ENCODE data around the gene SH3TC1. TPM values are rescaled to one million over a fixed set of nuclear protein-coding genes. Genes with fewer than 3 reads are reported as not detected.

SH3TC1 gene
- total RNA-seq, 1 donor from 2014 or later: 32.1 TPM

DNA sequence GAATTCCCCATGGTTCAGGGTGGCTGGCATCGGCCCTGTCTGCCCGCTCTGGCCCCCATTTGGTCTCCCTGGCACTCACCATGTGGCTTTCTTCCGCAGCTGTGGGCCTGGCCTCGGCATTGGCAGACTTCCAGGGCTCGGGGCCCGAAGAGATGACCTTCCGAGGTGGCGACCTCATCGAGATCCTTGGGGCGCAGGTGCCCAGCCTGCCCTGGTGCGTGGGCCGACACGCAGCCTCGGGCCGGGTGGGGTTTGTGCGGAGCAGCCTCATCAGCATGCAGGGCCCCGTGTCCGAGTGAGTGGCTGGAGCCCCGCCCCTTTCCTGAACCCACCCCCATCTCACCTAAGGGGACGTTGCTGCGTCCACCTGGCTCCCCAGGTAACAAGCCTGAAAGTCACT is 20.1 kb downstream of the SH3TC1 start:
- peaks cover 54% of the 10 kb centered on the region for H3K36me3 ChIP-seq (ENCODE audit: control insufficient read depth, insufficient read depth, low read length)
- FAIRE-seq (no peak), DNase-seq (ENCODE audit: low read depth) (no peak)
- no peak overlapping the region for H3K4me3 ChIP-seq (ENCODE audit: low read depth, low read length)
- TF ChIP-seq, protein P1, sequence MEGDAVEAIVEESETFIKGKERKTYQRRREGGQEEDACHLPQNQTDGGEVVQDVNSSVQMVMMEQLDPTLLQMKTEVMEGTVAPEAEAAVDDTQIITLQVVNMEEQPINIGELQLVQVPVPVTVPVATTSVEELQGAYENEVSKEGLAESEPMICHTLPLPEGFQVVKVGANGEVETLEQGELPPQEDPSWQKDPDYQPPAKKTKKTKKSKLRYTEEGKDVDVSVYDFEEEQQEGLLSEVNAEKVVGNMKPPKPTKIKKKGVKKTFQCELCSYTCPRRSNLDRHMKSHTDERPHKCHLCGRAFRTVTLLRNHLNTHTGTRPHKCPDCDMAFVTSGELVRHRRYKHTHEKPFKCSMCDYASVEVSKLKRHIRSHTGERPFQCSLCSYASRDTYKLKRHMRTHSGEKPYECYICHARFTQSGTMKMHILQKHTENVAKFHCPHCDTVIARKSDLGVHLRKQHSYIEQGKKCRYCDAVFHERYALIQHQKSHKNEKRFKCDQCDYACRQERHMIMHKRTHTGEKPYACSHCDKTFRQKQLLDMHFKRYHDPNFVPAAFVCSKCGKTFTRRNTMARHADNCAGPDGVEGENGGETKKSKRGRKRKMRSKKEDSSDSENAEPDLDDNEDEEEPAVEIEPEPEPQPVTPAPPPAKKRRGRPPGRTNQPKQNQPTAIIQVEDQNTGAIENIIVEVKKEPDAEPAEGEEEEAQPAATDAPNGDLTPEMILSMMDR (IDR thresholded peaks at IDR 0.05; ENCODE audit: insufficient read depth, low read length, severe bottlenecking): no peak
- H3K27me3 ChIP-seq (ENCODE audit: control insufficient read depth, insufficient read depth, low read length): no peaks in the 10 kb centered on the region

DNA sequence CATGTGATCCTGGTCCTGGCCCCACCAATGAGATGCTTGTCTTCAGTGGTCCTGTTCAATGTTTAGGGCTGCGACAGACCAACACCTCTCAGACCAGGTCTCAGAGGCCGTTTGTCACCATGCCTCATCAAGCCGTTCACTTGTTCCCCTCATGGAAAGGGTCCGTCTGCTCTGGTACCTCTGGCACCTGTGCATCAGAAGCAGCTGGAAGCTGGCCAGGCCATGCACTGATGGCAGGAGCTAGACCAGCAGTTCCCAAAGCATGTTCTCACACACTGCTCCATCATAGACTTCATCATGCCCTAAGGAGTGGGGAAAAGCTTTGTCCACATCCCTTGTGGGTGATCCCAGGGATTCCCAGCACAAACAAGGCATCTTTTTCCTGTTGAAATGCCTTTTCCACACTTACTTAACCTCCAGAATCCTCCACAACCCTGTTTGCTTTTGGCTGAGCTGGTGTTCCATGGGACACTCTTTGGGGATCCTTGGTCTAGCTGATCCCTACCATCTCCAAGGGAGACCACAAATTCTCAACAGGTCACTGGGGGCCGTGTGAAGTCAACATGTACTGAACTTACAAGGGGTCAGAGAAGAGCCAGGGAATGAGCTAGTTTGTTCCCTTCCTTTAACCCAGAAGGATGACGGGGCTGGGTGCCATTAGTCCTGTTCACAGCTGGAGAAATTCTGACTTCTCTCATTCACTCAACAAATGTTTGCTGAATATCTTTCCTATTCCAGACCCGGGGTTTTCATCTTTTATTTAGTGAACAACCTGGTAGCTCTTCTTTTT is 21.8 kb downstream of the SH3TC1 start:
- FAIRE-seq: no peak
- H3K4me3 ChIP-seq (ENCODE audit: low read depth, low read length): no peak overlapping the region
- no peaks in the 10 kb centered on the region for H3K27me3 ChIP-seq (ENCODE audit: control insufficient read depth, insufficient read depth, low read length)
- peaks cover 58% of the 10 kb centered on the region for H3K36me3 ChIP-seq (ENCODE audit: control insufficient read depth, insufficient read depth, low read length)
- DNase-seq (ENCODE audit: low read depth): no peak
- TF ChIP-seq, protein P1 (IDR thresholded peaks at IDR 0.05; ENCODE audit: insufficient read depth, low read length, severe bottlenecking): no peak

DNA sequence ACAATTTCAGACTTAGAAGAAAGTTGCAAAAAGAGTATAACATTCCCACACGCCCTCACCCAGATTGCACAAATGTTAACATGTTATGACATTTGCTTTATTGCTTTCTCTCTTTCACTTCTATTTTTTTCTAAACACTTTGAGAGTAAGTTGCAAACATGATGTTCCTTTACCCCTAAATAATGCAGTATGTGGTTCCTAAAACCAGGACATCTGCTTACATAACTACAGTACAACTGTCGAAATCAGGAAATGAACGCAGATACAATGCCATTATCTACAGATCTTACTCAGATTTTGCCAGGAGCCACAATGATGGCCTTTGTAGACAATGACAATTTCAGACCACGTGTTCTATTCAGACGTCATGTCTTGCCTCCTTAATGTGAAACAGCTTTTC is 22.4 kb downstream of the SH3TC1 start:
- Histone ChIP-seq H3K27me3 (ENCODE audit: control insufficient read depth, insufficient read depth, low read length) (no peaks in the 10 kb centered on the region), H3K4me3 (ENCODE audit: low read depth, low read length) (no peak overlapping the region), H3K36me3 (ENCODE audit: control insufficient read depth, insufficient read depth, low read length) (peaks cover 55% of the 10 kb centered on the region)
- DNase-seq (ENCODE audit: low read depth): no peak
- no peak for FAIRE-seq
- TF ChIP-seq, protein P1 (IDR thresholded peaks at IDR 0.05; ENCODE audit: insufficient read depth, low read length, severe bottlenecking): no peak

DNA sequence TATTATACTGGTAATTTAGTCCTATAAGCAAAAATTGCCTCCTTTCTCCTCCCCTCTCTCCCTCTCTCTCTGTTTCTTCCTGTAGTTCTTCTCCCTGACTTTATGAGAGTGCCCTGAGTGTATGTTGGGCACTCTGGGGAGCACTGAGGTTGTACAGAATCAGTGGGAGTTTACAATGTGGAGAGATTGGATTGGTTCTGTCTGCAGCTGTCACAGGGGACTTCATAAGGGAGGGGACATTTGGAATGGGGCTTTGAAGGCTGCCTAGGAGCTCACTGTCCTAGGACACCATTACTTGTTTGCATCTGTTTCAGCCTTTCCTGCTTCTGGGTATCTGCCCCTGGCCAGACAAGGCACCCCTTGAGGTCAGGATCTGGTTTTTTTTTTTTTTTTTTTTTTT is 22.9 kb downstream of the SH3TC1 start:
- H3K4me3 ChIP-seq (ENCODE audit: low read depth, low read length): no peak overlapping the region
- FAIRE-seq: no peak
- H3K36me3 ChIP-seq (ENCODE audit: control insufficient read depth, insufficient read depth, low read length): peaks cover 54% of the 10 kb centered on the region
- no peaks in the 10 kb centered on the region for H3K27me3 ChIP-seq (ENCODE audit: control insufficient read depth, insufficient read depth, low read length)
- DNase-seq (ENCODE audit: low read depth): no peak
- TF ChIP-seq, protein P1 (IDR thresholded peaks at IDR 0.05; ENCODE audit: insufficient read depth, low read length, severe bottlenecking): no peak

DNA sequence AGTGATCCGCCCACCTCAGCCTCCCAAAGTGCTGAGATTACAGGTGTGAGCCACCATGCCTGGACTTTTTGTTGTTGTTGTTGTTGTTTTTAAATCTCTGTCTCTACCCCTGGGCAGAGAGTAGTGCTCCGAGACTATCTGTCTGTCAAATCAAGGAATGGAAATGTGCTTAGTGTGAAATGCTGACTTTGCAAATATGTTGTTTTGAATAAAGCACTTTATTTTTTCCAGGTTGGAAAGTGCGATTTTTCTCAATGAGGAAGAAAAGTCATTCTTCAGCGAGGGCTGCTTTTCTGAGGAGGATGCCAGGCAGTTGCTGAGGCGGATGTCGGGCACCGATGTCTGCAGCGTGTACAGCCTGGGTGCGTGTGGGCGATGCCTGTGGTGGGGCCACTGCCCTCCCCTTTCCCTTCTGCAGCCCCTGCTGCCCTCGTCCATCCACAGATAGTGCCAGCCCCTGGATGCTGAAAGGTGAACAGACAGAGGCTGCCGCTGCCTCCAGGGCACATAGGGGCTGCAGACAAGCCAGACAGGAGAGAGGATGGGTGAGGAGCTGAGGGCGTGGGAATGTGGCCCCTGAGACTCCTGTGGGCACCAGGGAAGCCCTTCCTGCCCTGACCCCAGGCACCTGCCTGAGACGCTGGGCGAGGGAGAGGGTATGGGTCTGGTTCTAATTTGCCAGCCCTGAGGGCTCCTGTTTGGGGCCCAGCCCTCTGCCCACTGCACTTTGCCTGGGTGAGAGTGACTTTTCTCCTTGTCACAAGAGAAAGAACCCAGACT is 23.7 kb downstream of the SH3TC1 start:
- peaks cover 54% of the 10 kb centered on the region for H3K36me3 ChIP-seq (ENCODE audit: control insufficient read depth, insufficient read depth, low read length)
- no peak overlapping the region for H3K4me3 ChIP-seq (ENCODE audit: low read depth, low read length)
- FAIRE-seq: no peak
- no peaks in the 10 kb centered on the region for H3K27me3 ChIP-seq (ENCODE audit: control insufficient read depth, insufficient read depth, low read length)
- TF ChIP-seq, protein P1 (IDR thresholded peaks at IDR 0.05; ENCODE audit: insufficient read depth, low read length, severe bottlenecking): no peak
- no peak for DNase-seq (ENCODE audit: low read depth)

Measured in bronchial epithelial cell (primary cell).